ENCODE measurements around the gene EEF1E1. TPM values are rescaled to one million over a fixed set of nuclear protein-coding genes. Genes with fewer than 3 reads are reported as not detected.

Gene EEF1E1
- polyA plus RNA-seq (ENCODE audit: insufficient read length in 10 of 10), result 10 to 100 TPM; 18.4 to 28.7 (median 22.5) TPM
- long read RNA-seq, donor 1, transcript EEF1E1-201 (4 exons, 1,077 nt), result major isoform, 15 of 25 reads
- long read RNA-seq, donor 1, partial matches to known transcripts, result 7 of 25 reads
- long read RNA-seq, donor 1, other reads (novel, unspliced or antisense), result 0 of 25 reads
- long read RNA-seq, donor 2, transcript EEF1E1-201 (4 exons, 1,077 nt), result major isoform, 13 of 25 reads
- long read RNA-seq, donor 2, partial matches to known transcripts, result 8 of 25 reads
- long read RNA-seq, donor 2, other reads (novel, unspliced or antisense), result 0 of 25 reads
- long read RNA-seq, donor 3, result 0 reads
- long read RNA-seq, donor 4, transcript EEF1E1-201 (4 exons, 1,077 nt), result major isoform, 11 of 26 reads
- long read RNA-seq, donor 4, partial matches to known transcripts, result 13 of 26 reads
- long read RNA-seq, donor 4, other reads (novel, unspliced or antisense), result 0 of 26 reads
- long read RNA-seq, donor 5, transcript EEF1E1-201 (4 exons, 1,077 nt), result major isoform, 18 of 22 reads
- long read RNA-seq, donor 5, partial matches to known transcripts, result 0 of 22 reads
- long read RNA-seq, donor 5, other reads (novel, unspliced or antisense), result 0 of 22 reads
- long read RNA-seq, donor 6, transcript EEF1E1-205 (3 exons, 654 nt), result minor isoform, 5 of 29 reads
- long read RNA-seq, donor 6, transcript EEF1E1-201 (4 exons, 1,077 nt), result major isoform, 12 of 29 reads
- long read RNA-seq, donor 6, partial matches to known transcripts, result 11 of 29 reads
- long read RNA-seq, donor 6, other reads (novel, unspliced or antisense), result 0 of 29 reads
- long read RNA-seq, donor 7, partial matches to known transcripts, result 5 of 8 reads
- long read RNA-seq, donor 7, other reads (novel, unspliced or antisense), result 0 of 8 reads
- long read RNA-seq, donor 8, transcript EEF1E1-201 (4 exons, 1,077 nt), result major isoform, 14 of 28 reads
- long read RNA-seq, donor 8, partial matches to known transcripts, result 9 of 28 reads
- long read RNA-seq, donor 8, other reads (novel, unspliced or antisense), result 0 of 28 reads
- long read RNA-seq, donor 9, partial matches to known transcripts, result 0 of 4 reads
- long read RNA-seq, donor 9, other reads (novel, unspliced or antisense), result 0 of 4 reads

GRCh38 chr6:8102122-8102958 lies at the start of gene EEF1E1:
Gene EEF1E1 (minus strand): TSS chr6:8102548. CDS start chr6:8102521, 27 bp downstream.
- peak; percentile 92 to 96 (median 93) for DNase-seq

DNA sequence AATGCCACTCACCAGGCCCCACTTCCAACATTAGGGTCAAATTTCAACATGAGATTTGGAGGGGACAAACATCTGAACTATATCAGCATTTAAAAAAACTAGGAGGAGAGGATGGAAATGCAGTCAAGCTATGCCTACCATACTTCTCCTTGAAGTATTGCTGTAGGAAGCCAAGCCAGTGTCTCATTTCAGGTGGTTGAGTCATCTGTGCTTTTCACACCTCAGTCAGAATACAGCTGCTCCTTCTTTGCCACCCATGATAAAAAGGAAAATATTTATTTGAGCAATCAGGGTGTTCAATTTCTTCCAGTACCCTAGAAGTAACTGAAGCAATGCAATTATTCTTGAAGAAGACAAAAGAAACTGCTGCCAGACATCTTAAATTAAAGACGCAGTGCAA lies 47.0 kb upstream of the EEF1E1 start:
- no peak for DNase-seq

GRCh38 chr6:8143945-8144344 lies 41.6 kb upstream of the EEF1E1 start:
- DNase-seq, result no peak

DNA sequence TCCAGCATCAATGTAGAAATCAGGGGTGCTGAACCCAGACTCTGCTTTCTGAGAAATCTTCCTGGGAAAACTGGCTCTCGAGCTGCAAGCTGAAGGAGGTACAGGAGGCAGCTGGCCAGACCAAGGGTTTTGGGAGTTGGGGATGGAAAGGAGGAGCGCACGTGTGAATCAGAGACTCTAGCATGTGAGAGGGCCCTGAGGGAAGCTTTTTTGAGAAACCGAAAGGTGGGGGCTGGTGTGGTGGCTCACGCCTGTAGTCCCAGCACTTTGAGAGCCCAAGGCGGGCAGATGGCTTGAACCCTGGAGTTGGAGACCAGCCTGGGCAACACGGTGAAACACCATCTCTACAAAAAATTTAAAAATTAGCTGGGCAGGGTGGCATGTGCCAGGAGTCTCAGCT lies 37.1 kb upstream of the EEF1E1 start:
- no peak for DNase-seq

GRCh38 chr6:8137529-8137939 lies 35.2 kb upstream of the EEF1E1 start:
- no peak for DNase-seq

DNA sequence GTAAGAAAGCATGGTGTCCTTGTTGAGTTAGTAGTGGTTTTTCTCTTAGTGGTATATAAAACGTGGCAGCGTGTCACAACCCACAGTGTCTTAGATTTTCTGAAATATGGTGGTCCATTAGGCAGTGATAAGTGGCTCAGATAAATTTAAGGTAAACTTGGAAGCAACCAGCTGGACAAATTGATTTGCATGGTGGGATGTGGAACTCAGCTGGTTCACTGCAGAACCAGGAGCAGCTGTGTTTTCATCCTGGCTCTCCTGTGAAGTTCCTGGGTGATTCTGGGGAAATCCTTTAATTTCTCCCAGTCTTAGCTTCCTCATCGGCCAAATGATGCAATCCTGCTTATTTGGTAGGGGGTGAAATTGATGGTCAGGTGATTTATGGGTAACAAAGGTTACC lies 32.9 kb upstream of the EEF1E1 start:
- no peak for DNase-seq

- DNase-seq, result no peak
Observed at GRCh38 chr6:8132130-8132529, 29.8 kb upstream of the EEF1E1 start.

DNA sequence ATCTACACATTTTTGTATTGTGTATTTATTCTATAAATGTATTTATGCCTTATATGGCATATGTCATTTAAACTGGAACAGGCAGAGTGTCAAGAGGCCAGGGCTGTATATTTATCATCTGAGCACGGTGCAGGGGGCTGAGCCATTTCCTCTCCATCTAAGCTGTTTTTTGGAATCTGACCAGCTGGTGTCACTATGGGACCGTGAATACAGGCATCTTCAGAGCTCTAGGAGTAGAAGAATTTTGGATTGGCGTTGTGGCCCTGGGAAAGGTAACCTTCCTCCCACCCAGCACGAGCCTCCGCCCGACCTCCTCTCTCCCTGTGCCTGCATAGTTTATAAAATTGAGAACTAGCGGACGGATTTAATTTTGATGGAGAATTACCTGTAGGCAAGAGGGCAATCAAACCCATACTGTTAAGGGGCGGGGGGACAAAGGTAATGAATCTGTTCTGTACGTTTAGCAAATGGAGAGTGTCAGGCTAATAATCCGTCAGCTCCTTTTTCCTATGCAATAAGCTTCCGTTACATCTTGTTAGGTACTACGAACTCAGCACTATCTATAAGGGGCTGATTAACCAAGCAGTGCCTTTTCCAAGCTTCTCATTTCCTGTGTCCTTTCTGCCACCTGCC lies 29.0 kb upstream of the EEF1E1 start:
- peak; percentile 25 to 40 (median 39) for DNase-seq

GRCh38 chr6:8130399-8130798 lies 28.1 kb upstream of the EEF1E1 start:
- no peak for DNase-seq

- DNase-seq, result no peak
Observed at GRCh38 chr6:8123236-8123635, 20.9 kb upstream of the EEF1E1 start.

DNA sequence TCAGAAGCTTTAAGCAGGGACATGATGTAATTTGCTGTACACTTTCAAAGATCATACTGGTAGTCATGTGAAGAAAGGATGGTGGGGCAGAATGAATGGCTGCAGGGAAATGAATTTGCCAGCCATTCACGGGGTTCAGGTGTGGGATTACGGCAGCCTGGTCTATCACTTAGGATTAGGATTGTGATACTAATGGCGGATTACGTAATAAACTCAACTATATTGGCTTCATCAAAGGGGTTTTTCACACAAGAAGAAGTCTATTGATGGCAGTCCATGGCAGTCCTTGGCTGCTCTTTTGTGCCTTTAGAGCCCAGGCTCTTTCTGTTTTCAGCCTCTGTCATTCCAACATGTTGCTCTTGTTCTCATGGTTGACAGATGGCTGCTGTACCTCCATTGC lies 12.6 kb upstream of the EEF1E1 start:
- no peak for DNase-seq

DNA sequence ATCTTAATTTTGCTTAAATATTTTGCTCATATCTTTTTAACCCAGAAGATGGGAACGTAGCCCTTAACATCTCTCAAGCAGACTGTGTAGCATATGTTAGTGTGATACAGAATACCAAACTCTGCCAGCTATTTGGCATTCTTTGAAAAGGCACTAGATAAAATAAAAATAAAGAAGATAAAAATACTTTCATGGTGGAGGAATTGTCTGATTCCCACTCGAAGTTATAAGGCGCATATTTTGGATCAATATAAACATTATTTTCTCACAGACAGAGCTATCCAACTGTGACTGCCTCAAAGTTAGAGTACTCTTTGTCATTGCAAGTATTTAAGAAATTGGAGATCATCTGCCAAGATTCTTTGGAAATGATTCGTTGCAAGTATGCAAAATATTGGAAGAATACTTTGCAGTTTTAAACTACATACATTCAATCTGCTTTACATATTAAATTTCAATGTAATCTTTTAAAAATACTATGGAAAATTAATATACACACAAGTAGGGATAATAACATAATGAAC lies 10.8 kb upstream of the EEF1E1 start:
- DNase-seq, result peak; percentile 9 to 14 (median 11)

- no peak for DNase-seq
Observed at GRCh38 chr6:8110725-8111124, 8.4 kb upstream of the EEF1E1 start.

GRCh38 chr6:8110117-8110721 lies 7.9 kb upstream of the EEF1E1 start:
- no peak for DNase-seq

DNA sequence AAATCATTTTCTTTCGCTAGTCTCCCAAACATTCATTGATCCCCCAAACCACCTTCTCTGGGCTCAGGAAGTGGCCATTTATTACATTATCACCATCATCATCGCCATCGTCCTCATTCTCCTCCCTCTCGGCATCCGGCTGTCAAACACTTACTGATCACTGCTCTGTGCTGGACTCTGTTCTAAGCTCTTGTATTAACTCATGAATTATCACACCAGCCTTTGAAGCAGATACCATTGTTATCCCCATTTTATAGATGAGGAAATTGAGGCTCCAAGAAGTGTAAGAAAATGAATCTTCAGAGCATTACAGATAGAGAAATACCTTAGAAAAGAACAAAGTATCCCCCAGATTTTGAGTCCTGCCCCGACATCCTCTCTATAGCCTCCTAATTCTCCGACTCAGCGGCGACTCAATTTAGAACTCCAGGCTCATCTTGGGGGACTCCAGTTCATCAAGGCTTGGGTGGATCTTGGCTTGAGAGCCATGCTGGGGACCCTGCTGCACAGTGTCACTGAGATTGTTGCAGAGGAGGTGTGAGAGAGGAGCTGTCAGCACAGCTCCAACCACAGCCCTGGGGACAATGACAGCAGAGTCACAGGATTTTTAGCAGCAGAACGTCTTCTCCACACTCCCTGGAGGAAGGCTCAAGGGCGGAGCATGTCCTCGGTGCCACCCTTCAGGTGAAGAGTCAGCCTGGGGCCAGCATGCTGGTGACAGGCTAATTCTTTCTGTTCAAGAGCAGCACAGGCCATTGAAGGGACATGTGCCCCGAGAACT lies 6.6 kb upstream of the EEF1E1 start:
- no peak for DNase-seq

DNA sequence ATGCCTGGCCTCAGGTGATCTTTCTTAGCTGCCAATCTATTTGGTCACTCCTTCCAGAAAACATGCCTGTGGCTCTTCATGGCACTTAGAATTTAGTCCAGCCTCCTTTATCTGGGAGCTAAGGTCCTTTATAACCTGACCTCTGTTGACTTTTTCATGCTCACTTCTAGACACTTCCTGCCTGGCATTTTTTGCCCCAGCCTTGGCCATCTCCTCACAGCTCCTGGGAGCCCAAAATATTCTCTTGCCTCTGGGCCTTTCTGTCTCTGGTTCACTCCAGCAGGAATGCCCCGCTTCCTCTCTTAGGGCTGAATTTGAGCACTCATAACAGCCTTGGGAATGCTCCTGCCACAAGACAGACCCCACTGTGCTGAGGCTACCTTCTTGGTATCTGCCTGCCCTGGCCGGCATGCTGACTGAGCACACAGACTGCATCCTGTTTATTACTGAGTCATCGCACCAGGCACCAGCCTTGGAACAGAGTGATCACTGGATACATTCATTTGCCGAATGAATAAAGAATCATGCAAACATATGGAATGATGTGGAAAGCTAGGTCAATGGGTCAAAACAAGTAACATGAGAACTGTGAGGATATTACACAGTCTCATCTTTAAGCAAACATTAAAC lies 5.8 kb upstream of the EEF1E1 start:
- DNase-seq, result peak in 1 of 3 donors; percentile 73

GRCh38 chr6:8105791-8106190 lies 3.4 kb upstream of the EEF1E1 start:
- DNase-seq, result no peak

DNA sequence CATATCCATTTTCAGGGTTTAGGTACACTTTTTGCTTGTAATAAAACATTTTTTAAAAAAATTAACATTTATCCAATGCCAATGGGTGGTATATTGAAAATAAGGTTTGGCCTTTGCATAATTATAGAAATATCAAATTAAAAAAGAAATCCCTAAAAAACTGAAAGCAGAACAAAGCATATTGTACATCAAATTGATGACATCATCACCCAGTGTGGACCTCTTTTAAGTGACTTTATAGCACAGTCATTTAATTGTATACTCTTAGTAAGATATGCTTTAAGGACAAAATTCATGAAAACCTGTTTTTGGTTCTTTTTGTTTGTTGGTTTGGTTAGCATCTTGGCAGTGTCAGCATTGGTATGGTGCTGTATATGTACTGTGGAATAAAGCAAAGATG lies 1.4 kb upstream of the EEF1E1 start:
- no peak for DNase-seq
